Measurements from ENCODE around the gene WSCD1.

The WSCD1 gene

GRCh38 chr17:6069539-6070429, at the start of gene WSCD1:
WSCD1 (plus strand) TSS chr17:6070379; CDS start chr17:6080659, 10,280 bp downstream.
- DNase-seq: no peak

DNA sequence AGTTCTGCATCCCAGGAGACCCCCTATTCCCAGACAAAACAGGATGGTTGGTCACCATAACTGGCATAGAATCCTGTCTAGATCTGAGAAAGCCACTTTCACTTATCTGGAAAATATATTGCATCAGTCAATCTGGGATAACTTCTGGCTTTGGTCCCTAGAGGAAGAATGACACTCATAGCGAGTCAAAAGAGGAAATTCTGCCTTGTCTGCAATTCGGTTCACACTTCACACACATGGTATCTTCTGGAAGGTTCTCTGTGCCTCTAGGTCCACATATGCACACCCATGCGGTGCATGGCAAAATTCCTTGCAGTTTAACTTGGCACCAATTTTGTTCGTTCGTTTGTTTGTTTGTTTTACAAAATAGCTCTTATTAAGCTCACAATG, 49.2 kb upstream of the WSCD1 start:
- DNase-seq: no peak

- DNase-seq: no peak
Measured at GRCh38 chr17:6021627-6022026, 48.6 kb upstream of the WSCD1 start.

DNA sequence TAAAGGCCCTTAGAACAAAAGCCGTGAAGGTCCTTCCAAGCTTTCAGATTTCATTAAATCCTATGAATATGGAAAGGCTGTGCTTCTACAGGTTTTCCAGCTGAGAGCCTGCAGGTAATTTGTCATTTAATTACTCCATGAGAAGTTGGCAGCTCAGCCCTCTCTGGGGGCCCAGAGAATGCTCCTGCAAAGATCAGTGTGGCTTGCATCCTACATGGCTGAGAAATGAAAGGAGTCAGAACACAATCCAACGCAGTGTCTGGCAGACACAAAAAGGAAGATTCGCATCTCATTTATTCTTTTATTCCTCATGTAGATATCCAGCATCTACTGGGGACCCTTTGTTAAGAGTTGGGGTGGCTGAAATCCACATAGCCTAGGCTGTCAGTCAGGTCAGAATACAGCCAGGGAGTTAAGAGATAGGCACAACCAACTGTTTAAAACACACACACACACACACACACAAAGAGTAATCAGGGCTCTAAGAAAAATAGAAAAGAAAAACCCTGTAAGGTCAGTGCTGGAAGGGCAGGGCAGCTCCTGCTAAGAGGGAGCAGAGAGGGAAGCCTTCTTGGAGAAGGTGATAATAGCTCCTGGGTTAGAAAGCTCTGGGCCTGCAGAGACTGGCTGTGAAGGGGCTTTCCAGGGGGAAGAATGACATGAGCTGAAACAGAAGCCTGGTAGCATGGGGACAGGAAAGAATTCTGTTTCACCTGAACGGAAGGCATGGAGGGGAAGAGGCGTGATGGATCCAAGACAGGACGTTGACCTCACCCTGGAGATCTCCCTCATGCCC, 46.9 kb upstream of the WSCD1 start:
- DNase-seq: no peak

DNA sequence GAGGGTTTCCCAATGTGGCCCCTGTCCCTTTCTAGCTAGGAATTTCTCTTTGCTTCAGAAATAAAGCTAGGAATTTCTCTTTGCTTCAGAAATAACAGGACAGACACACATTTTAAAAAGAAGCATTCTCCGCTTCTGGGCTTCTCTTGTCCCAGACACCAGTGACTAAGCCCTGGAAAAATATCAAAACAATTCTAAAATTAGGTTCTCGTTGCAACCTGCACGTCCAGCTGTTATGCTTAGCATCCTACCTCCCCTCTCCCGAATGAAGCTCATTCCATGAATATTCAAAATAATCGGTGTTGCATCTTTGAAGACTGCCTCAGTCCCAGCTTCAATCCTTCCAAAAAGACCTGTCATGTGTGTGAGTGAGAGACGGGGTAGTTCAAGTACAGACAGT, 45.6 kb upstream of the WSCD1 start:
- no peak for DNase-seq

DNA sequence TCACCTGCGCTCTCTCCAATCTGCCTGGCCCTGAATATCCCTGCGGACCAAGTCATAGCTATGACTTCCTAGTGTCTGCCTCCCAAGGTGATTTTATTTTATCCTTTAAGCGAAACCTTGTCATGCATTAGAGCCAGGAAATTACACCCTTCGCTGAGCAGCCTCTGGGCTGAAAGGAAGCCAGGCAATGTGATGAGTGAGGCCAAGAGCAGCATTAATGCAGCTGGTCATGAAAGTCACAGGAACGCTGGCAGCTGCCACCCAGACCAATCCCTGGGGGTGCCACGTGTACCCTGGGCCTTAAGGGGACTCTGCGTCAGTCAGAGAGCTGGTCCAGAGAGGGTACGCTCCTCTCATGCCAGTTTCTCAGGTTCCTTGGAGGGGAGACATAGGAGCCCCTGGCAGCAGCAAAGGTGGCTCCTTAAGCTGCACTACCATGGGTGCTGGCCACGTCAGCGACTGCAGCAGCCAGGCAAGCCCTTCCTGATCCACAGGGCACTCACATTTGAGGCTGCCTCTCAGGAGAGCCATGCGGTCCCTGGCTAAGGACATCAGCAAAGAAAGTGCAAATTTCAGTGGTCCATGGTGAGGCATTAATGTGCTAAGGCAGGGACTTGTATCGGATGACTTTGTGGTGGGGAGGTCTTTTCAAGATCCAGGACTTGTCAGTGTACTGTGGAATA, 42.7 kb upstream of the WSCD1 start:
- no peak for DNase-seq

GRCh38 chr17:6028294-6028693, 41.9 kb upstream of the WSCD1 start:
- DNase-seq: no peak

DNA sequence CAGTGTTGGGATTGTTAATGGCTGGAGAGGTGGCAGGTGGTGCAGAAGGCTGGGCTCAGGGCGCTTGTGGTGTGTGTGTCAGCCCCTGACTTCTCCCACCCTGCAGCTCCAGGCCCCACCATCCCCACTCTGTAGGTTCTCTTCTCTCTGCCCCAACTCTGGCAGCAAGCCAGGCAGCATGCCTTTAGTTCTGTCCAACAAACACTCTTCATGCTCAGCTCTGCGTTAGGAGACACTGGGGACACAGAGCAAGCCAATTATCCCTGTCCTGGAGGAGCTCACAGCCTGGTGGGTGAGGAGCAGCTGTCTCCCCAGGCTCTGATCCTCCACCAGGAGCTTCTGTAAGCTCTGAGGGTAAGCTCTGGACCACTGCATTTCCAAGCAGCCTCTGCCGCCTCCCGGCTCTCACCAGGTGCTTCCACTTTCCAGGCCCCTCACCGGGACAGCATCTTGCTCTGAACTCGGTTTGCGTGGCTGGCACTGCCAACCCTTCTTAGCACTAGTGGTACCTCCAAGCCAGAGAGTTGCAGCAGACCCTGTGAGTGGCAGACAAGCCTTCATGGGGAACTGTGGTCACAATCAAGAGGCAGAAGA, 34.3 kb upstream of the WSCD1 start:
- no peak for DNase-seq

DNA sequence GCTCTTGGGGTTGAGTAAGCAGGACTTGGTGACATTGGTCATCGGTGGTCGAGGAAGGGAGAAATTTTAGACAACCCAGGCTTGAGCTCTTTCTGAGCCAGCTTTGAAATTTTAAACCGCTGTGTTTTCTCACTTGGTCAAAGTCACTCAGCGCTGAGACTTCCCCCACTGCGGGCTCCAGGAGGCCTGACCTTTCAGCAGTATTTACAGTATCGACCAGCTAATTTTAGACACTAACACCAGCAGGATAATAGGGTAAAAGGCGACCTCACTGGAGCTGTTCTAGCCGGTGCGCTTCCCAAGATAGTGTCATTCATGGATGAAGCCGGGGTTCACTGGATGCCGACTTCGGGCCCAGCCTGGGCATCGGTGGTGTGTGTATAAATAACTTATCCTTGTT, 29.7 kb upstream of the WSCD1 start:
- no peak for DNase-seq

DNA sequence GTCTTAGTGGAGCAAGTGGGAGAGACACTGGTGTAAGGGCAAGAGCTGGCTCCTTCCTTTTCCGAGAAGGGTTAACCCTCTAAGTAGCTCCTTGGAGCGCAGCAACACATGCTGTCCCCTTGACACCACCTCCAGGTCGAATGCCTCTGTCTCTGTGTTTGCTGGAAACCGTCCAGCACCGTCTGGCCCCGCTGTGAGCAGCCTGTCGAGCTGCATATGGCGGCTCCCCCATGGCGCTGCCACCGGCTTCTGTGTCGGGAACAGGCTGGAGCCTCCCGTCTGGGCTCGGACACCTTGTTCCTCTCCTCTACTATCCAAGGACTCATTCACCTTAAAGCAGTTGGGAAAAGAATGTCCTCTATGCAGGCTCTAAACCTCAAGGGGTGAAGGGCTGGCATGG, 28.9 kb upstream of the WSCD1 start:
- no peak for DNase-seq

- DNase-seq: no peak
Measured at GRCh38 chr17:6043405-6043804, 26.8 kb upstream of the WSCD1 start.

DNA sequence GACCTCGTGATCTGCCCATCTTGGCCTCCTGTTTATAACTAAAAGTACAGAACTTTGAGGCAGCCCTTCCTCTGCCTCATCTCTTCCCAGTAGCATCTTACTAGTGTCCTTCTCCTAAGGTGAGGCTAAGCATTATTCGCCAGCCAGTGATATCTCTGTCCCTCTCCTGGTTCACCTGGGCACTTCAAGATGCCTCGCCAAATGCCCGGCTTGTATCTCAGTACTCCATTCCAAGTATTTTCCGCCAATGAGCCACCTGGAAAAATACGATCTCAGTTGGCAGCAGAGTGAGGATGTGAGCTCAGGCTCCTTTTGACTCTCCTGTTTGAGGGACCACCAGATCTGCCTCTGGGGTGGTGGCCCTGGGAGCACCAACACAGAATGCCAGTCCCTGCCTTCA, 25.9 kb upstream of the WSCD1 start:
- no peak for DNase-seq

GRCh38 chr17:6045621-6046357, 24.4 kb upstream of the WSCD1 start:
- no peak for DNase-seq

GRCh38 chr17:6046431-6046830, 23.7 kb upstream of the WSCD1 start:
- DNase-seq: no peak

DNA sequence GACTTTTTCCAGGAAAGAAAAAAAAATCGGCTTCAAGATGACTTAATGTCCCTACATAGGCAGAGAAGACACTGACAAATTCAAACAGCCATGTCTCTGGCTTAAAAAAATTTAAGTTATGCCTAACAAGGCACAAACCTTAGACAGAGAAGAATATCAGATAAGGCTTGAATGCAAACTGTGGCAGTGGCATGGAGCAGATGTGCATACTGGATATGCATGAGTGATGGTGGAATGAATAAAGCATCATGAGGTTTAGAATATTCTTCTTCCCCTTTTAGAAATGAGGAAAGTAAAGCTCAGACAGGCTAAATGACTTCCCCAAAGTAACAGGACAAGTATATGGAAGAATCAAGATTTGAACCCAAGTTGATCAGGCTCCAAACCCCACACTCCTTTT, 23.2 kb upstream of the WSCD1 start:
- DNase-seq: no peak

DNA sequence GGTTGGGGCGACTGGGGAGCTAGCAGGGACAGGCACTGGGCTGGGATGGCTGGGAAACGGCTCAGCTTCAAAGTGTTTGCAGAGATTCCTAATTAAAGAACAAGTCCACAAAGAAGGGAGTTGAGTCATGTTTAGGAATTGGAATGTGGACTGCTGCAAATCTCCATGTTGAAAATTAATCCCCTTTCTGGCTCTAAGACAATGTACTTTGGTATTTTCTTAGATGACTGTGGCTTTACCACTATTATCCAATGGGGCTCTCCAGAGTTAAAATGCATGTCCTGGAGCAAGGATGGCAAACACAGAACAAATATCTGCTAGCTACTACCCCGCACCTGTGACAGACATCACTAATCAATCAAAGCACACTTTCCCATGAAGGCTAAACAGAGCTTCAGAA, 22.2 kb upstream of the WSCD1 start:
- DNase-seq: no peak

DNA sequence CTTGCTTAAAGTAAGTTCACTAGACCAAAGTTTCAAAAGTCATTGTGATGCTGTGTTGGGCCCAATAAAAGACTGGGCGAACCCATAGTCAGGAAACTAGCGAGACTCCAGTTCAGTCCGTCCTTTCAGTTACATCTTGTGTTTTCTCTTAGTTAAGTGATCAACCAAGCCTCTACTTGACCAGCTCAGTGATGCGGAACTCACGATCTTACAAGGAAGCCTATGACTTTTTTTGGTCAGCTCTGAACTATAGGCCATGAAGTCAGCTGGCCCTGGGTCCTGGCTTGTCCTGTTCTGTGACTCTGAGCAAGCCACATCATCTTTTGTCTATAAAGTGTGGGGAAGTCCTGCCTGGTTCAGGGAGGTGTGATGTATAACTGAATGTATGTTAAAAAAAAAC, 21.7 kb upstream of the WSCD1 start:
- no peak for DNase-seq

GRCh38 chr17:6052926-6053325, 17.3 kb upstream of the WSCD1 start:
- no peak for DNase-seq

GRCh38 chr17:6054372-6054771, 15.8 kb upstream of the WSCD1 start:
- no peak for DNase-seq

DNA sequence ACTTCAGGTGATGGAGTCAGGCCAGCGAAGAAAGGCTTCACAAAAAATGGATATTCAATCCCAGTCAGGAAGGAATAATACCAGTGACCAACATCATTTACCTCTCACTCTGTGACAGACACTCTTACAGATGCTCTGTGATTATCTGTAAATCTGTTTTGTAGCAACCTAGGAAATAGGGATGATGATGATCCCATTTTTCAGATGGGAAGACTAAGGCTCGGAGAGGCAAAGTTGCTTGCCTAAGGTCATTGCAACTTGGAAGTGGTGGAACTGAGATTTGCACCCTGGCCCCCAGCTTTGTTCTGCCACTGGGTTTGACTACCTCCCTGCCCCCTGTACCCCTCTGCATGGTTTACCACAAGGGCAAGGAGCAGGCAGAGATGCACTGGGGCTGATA, 14.1 kb upstream of the WSCD1 start:
- no peak for DNase-seq

- DNase-seq: no peak
Measured at GRCh38 chr17:6057562-6057961, 12.6 kb upstream of the WSCD1 start.

DNA sequence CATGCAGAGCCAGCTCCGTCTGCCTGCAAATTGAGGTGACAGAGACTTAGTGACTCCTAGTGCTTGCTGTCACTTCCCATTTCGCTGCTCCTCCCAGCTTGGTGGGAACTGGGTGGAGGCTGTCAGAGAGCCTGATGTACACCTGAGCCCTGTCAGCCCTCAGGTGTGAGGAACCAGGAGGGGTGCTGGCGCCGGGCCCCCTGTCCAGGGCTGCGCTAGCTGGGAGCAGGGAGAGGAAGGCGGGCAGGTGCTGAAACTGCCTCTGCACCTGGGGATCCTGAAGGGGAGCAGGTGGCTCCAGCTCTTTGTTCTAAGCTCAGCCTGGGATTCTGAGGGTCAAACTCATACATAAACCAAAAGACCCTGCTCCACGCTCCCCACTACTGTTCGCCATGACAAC, 10.8 kb upstream of the WSCD1 start:
- no peak for DNase-seq

GRCh38 chr17:6061290-6061689, 8.9 kb upstream of the WSCD1 start:
- DNase-seq: no peak

Data from inflammatory macrophage treated with lipopolysaccharide for 1 hour (primary cell).